GM21723 (cell line): ENCODE results near the gene CRB1.
"Not testable (repeated sequence)": the region's sequence is repeated elsewhere in the genome, so short reads cannot be mapped to it uniquely, and the experiment has no call there.

Experiments
- ATAC-seq: cut with Tn5 transposase; IDR thresholded peaks from one replicate; pipeline ENCODE4 v1.9.1; 2021; ENCODE audit warnings: mild to moderate bottlenecking, moderate library complexity; ENCODE audit not compliant: unreplicated experiment

Gene CRB1

GRCh38 chr1:197394831-197395608 lies 127.0 kb downstream of the CRB1 start:
- no peak for ATAC-seq

GRCh38 chr1:197397895-197398294 lies 129.8 kb downstream of the CRB1 start:
- ATAC-seq, result no peak

- peak; percentile 77 for ATAC-seq
These were observed 131.9 kb downstream of the CRB1 start for GRCh38 chr1:197399755-197400521.

GRCh38 chr1:197400522-197400902 lies 132.5 kb downstream of the CRB1 start:
- ATAC-seq, result no peak

GRCh38 chr1:197402189-197402588 lies 134.1 kb downstream of the CRB1 start:
- ATAC-seq, result no peak

GRCh38 chr1:197404774-197405173 lies 136.7 kb downstream of the CRB1 start:
- ATAC-seq, result not testable (repeated sequence)

- ATAC-seq, result not testable (repeated sequence)
These were observed 137.6 kb downstream of the CRB1 start for GRCh38 chr1:197405614-197406013.

- no peak for ATAC-seq
These were observed 145.5 kb downstream of the CRB1 start for GRCh38 chr1:197413564-197413963.

GRCh38 chr1:197415221-197415620 lies 147.2 kb downstream of the CRB1 start:
- ATAC-seq, result no peak

GRCh38 chr1:197418693-197419092 lies 150.6 kb downstream of the CRB1 start:
- no peak for ATAC-seq

GRCh38 chr1:197422993-197423392 lies 154.9 kb downstream of the CRB1 start:
- ATAC-seq, result no peak

- ATAC-seq, result no peak
These were observed 156.3 kb downstream of the CRB1 start for GRCh38 chr1:197424380-197424779.

GRCh38 chr1:197429372-197429771 lies 161.3 kb downstream of the CRB1 start:
- ATAC-seq, result no peak

- ATAC-seq, result no peak
These were observed 167.2 kb downstream of the CRB1 start for GRCh38 chr1:197435224-197435623.

GRCh38 chr1:197437601-197438000 lies 169.5 kb downstream of the CRB1 start:
- no peak for ATAC-seq

GRCh38 chr1:197438010-197438790 lies 170.1 kb downstream of the CRB1 start:
- ATAC-seq, result no peak

- ATAC-seq, result no peak
These were observed 171.7 kb downstream of the CRB1 start for GRCh38 chr1:197439708-197440280.

- no peak for ATAC-seq
These were observed 172.7 kb downstream of the CRB1 start for GRCh38 chr1:197440715-197441114.

GRCh38 chr1:197441999-197442414 lies 174.0 kb downstream of the CRB1 start:
- ATAC-seq, result no peak

GRCh38 chr1:197444755-197445154 lies 176.7 kb downstream of the CRB1 start:
- no peak for ATAC-seq
